Adrenal gland (tissue), 12 donors: ENCODE data around the gene PRKAR1B. TPM values are rescaled to one million over a fixed set of nuclear protein-coding genes. Genes with fewer than 3 reads are reported as not detected.
"Not testable (repeated sequence)": the region's sequence is repeated elsewhere in the genome, so short reads cannot be mapped to it uniquely, and the experiment has no call there.

Experiments
- DNase-seq, 7 donors: peaks; one replicate each; pipeline ENCODE4 v3.0.0-alpha.2; 2019 to 2020
- H3K27ac ChIP-seq, 5 donors: fragments of 200-600 bp; sonication (generic) in 4 of 5; 1 replicate in 3 of 5; 2 replicates in 2 of 5; pipeline versions ENCODE4 v1.5.1 to v1.8.0; 2016 to 2020; ENCODE audit warnings: mild to moderate bottlenecking in 1 of 5
- H3K27me3 ChIP-seq: fragments of 200-600 bp; 2 replicates; pipeline ENCODE4 v1.8.0; 2021
- H3K36me3 ChIP-seq, 2 donors: fragments of 200-600 bp; replicated peaks in 1 of 2; 1 replicate in 1 of 2; 2 replicates in 1 of 2; pipeline versions ENCODE4 v1.5.1 to v1.8.0; 2018 to 2022
- H3K4me1 ChIP-seq, 2 donors: fragments of 200-600 bp; replicated peaks in 1 of 2; 1 replicate in 1 of 2; 2 replicates in 1 of 2; pipeline versions ENCODE4 v1.5.1 to v1.8.0; 2018 to 2021
- H3K4me3 ChIP-seq, 4 donors: fragments of 200-600 bp; sonication (generic) in 3 of 4; one replicate each; pipeline ENCODE4 v1.5.1; 2016 to 2018
- H3K9me3 ChIP-seq, 3 donors: fragments of 200-600 bp; sonication (generic) in 1 of 3; replicated peaks in 1 of 3; 1 replicate in 2 of 3; 2 replicates in 1 of 3; pipeline versions ENCODE4 v1.5.1 to v1.8.0; 2016 to 2021
- POLR2A ChIP-seq, 2 donors: fragments of 450-650 bp; IDR thresholded peaks; one replicate each; pipeline ENCODE4 v1.6.1; 2017; ENCODE audit warnings: antibody characterized with exemption in 2 of 2, mild to moderate bottlenecking in 2 of 2, moderate library complexity in 1 of 2
- WGBS, 4 donors: extraction: QIAGEN DNeasy Blood & Tissue Kit in 2 of 4; methylation state at CpG; one replicate each; pipeline versions ENCODE4 v1.1.5 to v1.1.7; 2013 to 2017; 5-methylcytosine and 5-hydroxymethylcytosine counted together
- intact Hi-C, 2 donors: fragments of 100-400 bp; cut with DNase I; formaldehyde crosslinking; loops; one replicate each; pipeline versions ENCODE4 v1.14.1 to v1.15.0; 2022 to 2023
- polyA plus RNA-seq, 3 donors: library from polyadenylated mRNA; stranded (reverse); fragments of 200-250 nt in 2 of 3; fragments of 350-450 nt in 1 of 3; fragmentation: Illumina TruSeq in 1 of 3; extraction: RNeasy Lipid Tissue Mini Kit (QIAGEN cat#74804) in 1 of 3; gene quantifications; one replicate each; pipeline ENCODE4 v1.2.3, GENCODE V29; 2013 to 2014
- total RNA-seq, 9 donors: library from RNA; depleted of rRNA in 4 of 9; stranded (reverse); fragments of >200 nt in 4 of 9; fragments of 120-200 nt in 1 of 9; fragmentation: NEBNext Ultra II Directional in 1 of 9; extraction: Animal tissue kit (Norgen Biotek cat#: 25700) in 1 of 9; gene quantifications; one replicate each; pipeline versions ENCODE4 v1.1.0 to v1.2.4, GENCODE V29; 2013 to 2023
- TF ChIP-seq, protein P1 (sequence below), 6 experiments: fragments of 450-650 bp in 4 of 6; fragments of 200-600 bp in 2 of 6; sonication (generic) in 1 of 6; IDR thresholded peaks; 1 replicate in 5 of 6; 2 replicates in 1 of 6; pipeline versions ENCODE4 v1.5.1 to v1.8.0; 2016 to 2021; ENCODE audit warnings: antibody characterized with exemption in 6 of 6, mild to moderate bottlenecking in 2 of 6, moderate library complexity in 1 of 6
- donor health status: healthy with polysubstance abuse.
- donor health status: Bipolar disorder and iron deficiency.
- donor health status: DM: yes; HTN: yes; CAD: no.
- donor health status: DM: no; HTN: no; CAD: no.
- donor health status: DM: no; HTN: no; CAD: no.
- donor health status: DM: yes; HTN: yes; CAD: no.

The PRKAR1B gene
- total and polyA plus RNA-seq, 12 donors, result 5.2 to 21.5 (median 11.7) TPM

GRCh38 chr7:662576-662975, 64.5 kb downstream of the PRKAR1B start:
- H3K27ac ChIP-seq, result no peak overlapping the region
- DNase-seq, result no peak
- 89 to 100% (median 98%) methylated on average over 3 to 4 of the region's 4 CpGs for WGBS, 4 donors

DNA sequence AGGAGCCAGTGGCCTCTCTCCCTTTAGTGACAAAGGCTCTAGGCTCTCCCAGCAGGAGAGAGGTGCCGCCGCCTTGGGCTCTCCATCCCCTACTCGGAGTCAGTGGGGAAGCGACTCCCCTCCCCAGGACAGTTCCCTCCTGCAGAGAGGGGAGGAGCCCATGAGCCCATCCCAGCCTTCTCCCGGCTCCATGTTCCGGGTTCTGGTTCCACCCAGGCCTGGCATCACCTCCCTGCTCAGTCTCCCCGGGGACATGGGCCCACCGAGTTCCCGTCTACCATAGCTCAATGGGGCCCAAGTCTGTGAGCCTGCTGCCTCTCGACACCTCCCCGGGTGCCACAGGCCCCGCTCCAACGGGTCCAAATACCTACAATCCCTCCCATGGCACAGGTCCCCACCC, 67.1 kb downstream of the PRKAR1B start:
- H3K4me3 ChIP-seq, result no peak overlapping the region
- TF ChIP-seq, protein P1, sequence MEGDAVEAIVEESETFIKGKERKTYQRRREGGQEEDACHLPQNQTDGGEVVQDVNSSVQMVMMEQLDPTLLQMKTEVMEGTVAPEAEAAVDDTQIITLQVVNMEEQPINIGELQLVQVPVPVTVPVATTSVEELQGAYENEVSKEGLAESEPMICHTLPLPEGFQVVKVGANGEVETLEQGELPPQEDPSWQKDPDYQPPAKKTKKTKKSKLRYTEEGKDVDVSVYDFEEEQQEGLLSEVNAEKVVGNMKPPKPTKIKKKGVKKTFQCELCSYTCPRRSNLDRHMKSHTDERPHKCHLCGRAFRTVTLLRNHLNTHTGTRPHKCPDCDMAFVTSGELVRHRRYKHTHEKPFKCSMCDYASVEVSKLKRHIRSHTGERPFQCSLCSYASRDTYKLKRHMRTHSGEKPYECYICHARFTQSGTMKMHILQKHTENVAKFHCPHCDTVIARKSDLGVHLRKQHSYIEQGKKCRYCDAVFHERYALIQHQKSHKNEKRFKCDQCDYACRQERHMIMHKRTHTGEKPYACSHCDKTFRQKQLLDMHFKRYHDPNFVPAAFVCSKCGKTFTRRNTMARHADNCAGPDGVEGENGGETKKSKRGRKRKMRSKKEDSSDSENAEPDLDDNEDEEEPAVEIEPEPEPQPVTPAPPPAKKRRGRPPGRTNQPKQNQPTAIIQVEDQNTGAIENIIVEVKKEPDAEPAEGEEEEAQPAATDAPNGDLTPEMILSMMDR (IDR thresholded peaks at IDR 0.05), result no peak
- no peak for TF ChIP-seq POLR2A (IDR thresholded peaks at IDR 0.05)
- no peaks in the 10 kb centered on the region for H3K4me1 ChIP-seq
- no peaks in the 10 kb centered on the region for H3K9me3 ChIP-seq
- H3K36me3 ChIP-seq, result no peaks in the 10 kb centered on the region
- intact Hi-C loops, result no loop called here
- WGBS, 4 donors, result 91 to 97% (median 95%) methylated on average over 7 to 13 of the region's 13 CpGs
- no peak for DNase-seq
- no peak overlapping the region for H3K27ac ChIP-seq
- no peaks in the 10 kb centered on the region for H3K27me3 ChIP-seq

More at GRCh38 chr7:662576-662975, 64.5 kb downstream of the PRKAR1B start:
- TF ChIP-seq POLR2A (IDR thresholded peaks at IDR 0.05), result no peak
- TF ChIP-seq, protein P1 (IDR thresholded peaks at IDR 0.05), result no peak
- peaks cover 0 to 14% of the 10 kb centered on the region in 2 donors for H3K4me1 ChIP-seq
- intact Hi-C loops, result no loop called here
- H3K9me3 ChIP-seq, result no peaks in the 10 kb centered on the region
- H3K27me3 ChIP-seq, result no peaks in the 10 kb centered on the region
- H3K4me3 ChIP-seq, result no peak overlapping the region
- H3K36me3 ChIP-seq, result no peaks in the 10 kb centered on the region

GRCh38 chr7:659306-659847, 67.7 kb downstream of the PRKAR1B start:
- 95 to 96% (median 95%) methylated on average over 25 of the region's 25 CpGs for WGBS, 4 donors
- DNase-seq, result no peak
- TF ChIP-seq, protein P1 (IDR thresholded peaks at IDR 0.05), result no peak
- TF ChIP-seq POLR2A (IDR thresholded peaks at IDR 0.05), result no peak
- H3K4me3 ChIP-seq, result no peak overlapping the region
- intact Hi-C loops, result no loop called here
- no peak overlapping the region for H3K27ac ChIP-seq
- H3K27me3 ChIP-seq, result no peaks in the 10 kb centered on the region
- no peaks in the 10 kb centered on the region for H3K9me3 ChIP-seq
- H3K4me1 ChIP-seq, result no peaks in the 10 kb centered on the region
- H3K36me3 ChIP-seq, result no peaks in the 10 kb centered on the region

- intact Hi-C loops, result no loop called here
- no peak overlapping the region for H3K4me3 ChIP-seq
- H3K4me1 ChIP-seq, result no peaks in the 10 kb centered on the region
- WGBS, 4 donors, result 72 to 85% (median 77%) methylated on average over 16 of the region's 16 CpGs
- TF ChIP-seq, protein P1 (IDR thresholded peaks at IDR 0.05), result no peak
- no peak for TF ChIP-seq POLR2A (IDR thresholded peaks at IDR 0.05)
- no peaks in the 10 kb centered on the region for H3K27me3 ChIP-seq
- no peaks in the 10 kb centered on the region for H3K9me3 ChIP-seq
- H3K27ac ChIP-seq, result no peak overlapping the region
- no peak for DNase-seq
- H3K36me3 ChIP-seq, result no peaks in the 10 kb centered on the region
These were observed 69.4 kb downstream of the PRKAR1B start for GRCh38 chr7:657565-658119.

DNA sequence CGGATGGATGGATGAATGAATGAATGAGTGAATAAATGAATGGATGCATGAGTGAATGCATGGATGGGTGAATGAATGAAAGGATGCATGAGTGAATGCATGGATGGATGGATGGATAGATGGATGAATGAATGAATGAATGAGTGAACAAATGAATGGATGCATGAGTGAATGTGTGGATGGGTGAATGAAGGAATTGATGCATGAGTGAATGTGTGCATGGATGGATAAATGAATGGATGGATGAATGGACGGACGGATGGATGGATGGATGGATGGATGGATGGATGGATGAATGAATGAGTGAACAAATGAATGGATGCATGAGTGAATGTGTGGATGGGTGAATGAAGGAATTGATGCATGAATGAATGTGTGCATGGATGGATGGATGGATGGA, 70.1 kb downstream of the PRKAR1B start:
- DNase-seq, intact Hi-C loops, H3K4me3 ChIP-seq, H3K27me3 ChIP-seq, H3K4me1 ChIP-seq, H3K9me3 ChIP-seq, H3K36me3 ChIP-seq, H3K27ac ChIP-seq: not testable (repeated sequence)
- 72 to 95% (median 84%) methylated on average over 3 of the region's 3 CpGs for WGBS, 4 donors
